ENCODE measurements around the gene EPN2. TPM values are rescaled to one million over a fixed set of nuclear protein-coding genes. Genes with fewer than 3 reads are reported as not detected.
"Not testable (repeated sequence)": the region's sequence is repeated elsewhere in the genome, so short reads cannot be mapped to it uniquely, and the experiment has no call there.

EPN2 gene
- total RNA-seq: 19.0 and 19.9 TPM in 2 replicates
- polyA plus RNA-seq: 35.9 and 48.2 TPM in 2 replicates

DNA sequence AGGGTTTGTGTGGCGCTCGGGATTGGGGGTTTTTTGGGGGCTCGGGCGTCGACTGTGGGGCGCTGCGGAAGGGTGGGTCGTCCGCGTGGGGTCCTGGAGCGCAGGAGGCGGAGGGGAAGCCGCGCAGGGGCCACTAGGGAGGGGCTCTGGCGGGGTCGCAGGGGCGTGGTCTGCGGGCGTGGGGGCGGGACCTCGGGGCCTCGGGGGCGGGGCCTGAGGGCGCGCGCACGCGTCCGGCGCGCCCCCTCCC is at the start of gene EPN2:
Gene EPN2 (plus strand): TSS at position 228 of the 250 bp plus-strand sequence. CDS start 45,754 bp downstream, outside the sequence.
- no CpG with 5 or more reads among the region's 31 CpGs for WGBS (ENCODE audit: low lambda C conversion rate, missing lambda C conversion rate)
- H3K9me3 ChIP-seq (ENCODE audit: low read depth); H3K36me3 ChIP-seq (replicated peaks; ENCODE audit: insufficient read depth, low read depth); H3K9me2 ChIP-seq (replicated peaks; ENCODE audit: insufficient read depth); H3K4me1 ChIP-seq (ENCODE audit: insufficient read depth); H4K20me1 ChIP-seq (ENCODE audit: insufficient read depth, poor library complexity, severe bottlenecking); H3K27me3 ChIP-seq: not testable (repeated sequence)
- peak within 1 kb of the TSS; percentile 93 for H3K27ac ChIP-seq
- DNase-seq (ENCODE audit: low spot score): peak; percentile 84
- H2AFZ ChIP-seq: peak within 1 kb of the TSS; percentile 97
- peak within 1 kb of the TSS; percentile 99 for H3K4me3 ChIP-seq
- H3K79me2 ChIP-seq: peaks cover 47% of the 10 kb centered on the region
- peak within 1 kb of the TSS; percentile 93 for H3K4me2 ChIP-seq

DNA sequence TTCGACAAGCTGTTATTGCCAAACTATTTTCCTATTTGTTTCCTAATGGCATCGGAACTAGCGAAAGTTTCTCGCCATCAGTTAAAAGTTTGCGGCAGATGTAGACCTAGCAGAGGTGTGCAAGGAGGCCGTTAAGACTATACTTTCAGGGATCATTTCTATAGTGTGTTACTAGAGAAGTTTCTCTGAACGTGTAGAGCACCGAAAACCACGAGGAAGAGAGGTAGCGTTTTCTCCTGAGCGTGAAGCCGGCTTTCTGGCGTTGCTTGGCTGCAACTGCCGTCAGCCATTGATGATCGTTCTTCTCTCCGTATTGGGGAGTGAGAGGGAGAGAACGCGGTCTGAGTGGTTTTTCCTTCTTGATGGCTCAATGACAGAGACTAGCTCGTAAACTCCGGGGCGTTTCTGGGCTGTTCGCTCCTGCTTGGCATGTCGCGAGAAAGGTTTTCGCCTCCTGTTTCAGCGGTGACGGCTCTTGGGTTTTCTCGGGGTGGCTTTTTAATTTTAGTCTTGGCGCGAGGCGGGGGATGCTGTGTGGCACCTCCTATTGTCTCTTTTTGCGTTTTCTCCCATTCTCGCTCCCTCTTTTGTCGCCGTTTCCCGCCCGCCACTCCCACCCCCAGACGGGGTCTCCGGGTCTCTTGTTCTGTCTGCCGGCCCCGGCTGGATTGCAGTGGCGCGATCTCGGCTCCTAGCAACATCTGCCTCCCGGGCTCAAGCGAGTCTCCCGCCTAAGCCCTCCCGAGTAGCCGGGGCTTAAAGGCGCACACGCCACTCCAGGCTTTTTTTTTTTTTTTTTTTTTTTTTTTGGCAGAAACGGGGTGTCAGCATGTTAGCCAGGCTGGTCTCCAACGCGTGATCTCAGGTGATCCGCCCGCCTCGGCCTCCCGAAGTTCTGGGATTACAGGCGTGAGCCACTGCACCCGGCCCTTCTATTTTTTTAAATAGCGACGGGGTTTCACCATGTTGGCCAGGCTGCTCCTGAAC is 49.0 kb upstream of the EPN2 start:
- not testable (repeated sequence) for H3K4me1 ChIP-seq (ENCODE audit: insufficient read depth); H3K79me2 ChIP-seq; H3K9me2 ChIP-seq (replicated peaks; ENCODE audit: insufficient read depth); H3K9me3 ChIP-seq (ENCODE audit: low read depth); H3K4me2 ChIP-seq; DNase-seq (ENCODE audit: low spot score); H2AFZ ChIP-seq; H3K36me3 ChIP-seq (replicated peaks; ENCODE audit: insufficient read depth, low read depth); H3K4me3 ChIP-seq; H3K27me3 ChIP-seq; H3K27ac ChIP-seq; H4K20me1 ChIP-seq (ENCODE audit: insufficient read depth, poor library complexity, severe bottlenecking)
- under 1% methylated on average over 11 of the region's 62 CpGs for WGBS (ENCODE audit: low lambda C conversion rate, missing lambda C conversion rate)

DNA sequence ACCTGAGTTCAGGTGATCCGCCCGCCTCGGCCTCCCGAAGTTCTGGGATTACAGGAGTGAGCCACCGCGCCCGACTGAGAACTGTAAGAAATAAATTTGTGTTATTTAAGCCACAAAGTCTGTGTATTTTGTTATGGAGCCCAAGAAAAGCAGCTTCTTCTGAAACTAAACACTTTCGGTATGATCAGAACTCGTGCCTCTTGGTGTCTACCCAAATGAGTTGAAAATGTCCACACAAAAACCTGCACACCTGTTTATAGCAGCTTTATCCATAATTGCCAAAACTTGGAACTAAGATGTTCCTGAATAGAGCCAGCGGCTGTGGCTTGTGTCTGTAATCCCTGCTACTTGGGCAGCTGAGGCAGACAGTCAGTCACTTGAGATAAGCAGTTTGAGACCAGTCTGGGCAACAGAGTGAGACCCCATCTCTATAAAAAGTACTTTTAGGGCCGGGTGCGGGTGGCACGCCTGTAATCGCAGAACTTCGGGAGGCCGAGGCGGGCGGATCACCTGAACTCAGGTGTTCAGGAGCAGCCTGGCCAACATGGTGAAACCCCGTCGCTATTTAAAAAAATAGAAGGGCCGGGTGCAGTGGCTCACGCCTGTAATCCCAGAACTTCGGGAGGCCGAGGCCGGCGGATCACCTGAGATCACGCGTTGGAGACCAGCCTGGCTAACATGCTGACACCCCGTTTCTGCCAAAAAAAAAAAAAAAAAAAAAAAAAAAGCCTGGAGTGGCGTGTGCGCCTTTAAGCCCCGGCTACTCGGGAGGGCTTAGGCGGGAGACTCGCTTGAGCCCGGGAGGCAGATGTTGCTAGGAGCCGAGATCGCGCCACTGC is 48.1 kb upstream of the EPN2 start:
- WGBS (ENCODE audit: low lambda C conversion rate, missing lambda C conversion rate): no CpG with 5 or more reads among the region's 39 CpGs
- not testable (repeated sequence) for H3K27ac ChIP-seq; H3K4me1 ChIP-seq (ENCODE audit: insufficient read depth); H2AFZ ChIP-seq; H3K9me2 ChIP-seq (replicated peaks; ENCODE audit: insufficient read depth); H3K4me3 ChIP-seq; DNase-seq (ENCODE audit: low spot score); H3K36me3 ChIP-seq (replicated peaks; ENCODE audit: insufficient read depth, low read depth); H3K27me3 ChIP-seq; H3K79me2 ChIP-seq; H3K4me2 ChIP-seq; H3K9me3 ChIP-seq (ENCODE audit: low read depth); H4K20me1 ChIP-seq (ENCODE audit: insufficient read depth, poor library complexity, severe bottlenecking)

DNA sequence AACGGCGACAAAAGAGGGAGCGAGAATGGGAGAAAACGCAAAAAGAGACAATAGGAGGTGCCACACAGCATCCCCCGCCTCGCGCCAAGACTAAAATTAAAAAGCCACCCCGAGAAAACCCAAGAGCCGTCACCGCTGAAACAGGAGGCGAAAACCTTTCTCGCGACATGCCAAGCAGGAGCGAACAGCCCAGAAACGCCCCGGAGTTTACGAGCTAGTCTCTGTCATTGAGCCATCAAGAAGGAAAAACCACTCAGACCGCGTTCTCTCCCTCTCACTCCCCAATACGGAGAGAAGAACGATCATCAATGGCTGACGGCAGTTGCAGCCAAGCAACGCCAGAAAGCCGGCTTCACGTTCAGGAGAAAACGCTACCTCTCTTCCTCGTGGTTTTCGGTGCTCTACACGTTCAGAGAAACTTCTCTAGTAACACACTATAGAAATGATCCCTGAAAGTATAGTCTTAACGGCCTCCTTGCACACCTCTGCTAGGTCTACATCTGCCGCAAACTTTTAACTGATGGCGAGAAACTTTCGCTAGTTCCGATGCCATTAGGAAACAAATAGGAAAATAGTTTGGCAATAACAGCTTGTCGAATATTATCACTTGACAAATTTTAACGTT is 47.3 kb upstream of the EPN2 start:
- H3K4me3 ChIP-seq; H3K79me2 ChIP-seq; H3K36me3 ChIP-seq (replicated peaks; ENCODE audit: insufficient read depth, low read depth); H3K4me1 ChIP-seq (ENCODE audit: insufficient read depth); H3K27me3 ChIP-seq; H2AFZ ChIP-seq; DNase-seq (ENCODE audit: low spot score); H4K20me1 ChIP-seq (ENCODE audit: insufficient read depth, poor library complexity, severe bottlenecking); H3K4me2 ChIP-seq; H3K9me2 ChIP-seq (replicated peaks; ENCODE audit: insufficient read depth); H3K27ac ChIP-seq; H3K9me3 ChIP-seq (ENCODE audit: low read depth): not testable (repeated sequence)
- WGBS (ENCODE audit: low lambda C conversion rate, missing lambda C conversion rate): no CpG with 5 or more reads among the region's 36 CpGs

DNA sequence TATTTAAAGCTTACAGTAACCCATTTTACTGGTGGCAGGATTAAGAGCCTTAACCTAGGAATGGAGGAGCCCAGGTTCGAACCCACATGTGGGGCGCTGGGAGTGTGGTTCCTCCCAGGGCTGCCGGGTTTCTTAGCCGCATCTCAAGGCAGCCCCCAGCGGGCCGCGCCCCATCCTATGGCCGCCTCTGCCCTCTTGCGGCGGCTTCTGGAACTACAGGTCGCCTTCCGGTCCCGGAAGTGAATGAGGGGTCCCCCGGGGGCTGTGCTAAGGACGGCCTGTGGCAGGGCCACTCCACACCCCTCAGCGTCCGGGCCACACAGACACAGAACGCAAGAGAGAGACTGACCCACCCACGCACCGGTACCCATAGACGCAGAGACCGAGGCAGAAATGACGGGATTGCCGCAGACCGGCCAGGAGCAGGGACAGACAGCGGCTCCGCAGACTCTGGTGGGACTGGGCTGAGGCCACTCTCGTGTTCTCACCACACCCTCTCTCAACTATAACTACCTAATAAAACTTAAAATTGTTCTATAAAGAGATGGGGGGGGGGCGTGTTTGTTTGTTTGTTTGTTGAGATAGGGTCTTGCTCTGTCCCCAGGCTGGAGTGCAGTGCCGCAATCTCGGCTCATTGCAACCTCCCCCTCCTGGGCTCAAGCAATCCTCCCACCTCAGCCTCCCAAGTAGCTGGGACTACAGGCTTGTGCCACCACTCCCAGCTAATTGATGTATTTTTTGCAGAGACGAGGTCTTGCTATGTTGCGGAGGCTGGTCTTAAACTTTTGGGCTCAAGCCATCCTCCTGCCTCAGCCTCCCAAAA is 40.6 kb upstream of the EPN2 start:
- not testable (repeated sequence) for H3K4me1 ChIP-seq (ENCODE audit: insufficient read depth); H3K4me3 ChIP-seq; H3K79me2 ChIP-seq; DNase-seq (ENCODE audit: low spot score); H3K9me2 ChIP-seq (replicated peaks; ENCODE audit: insufficient read depth); H3K27ac ChIP-seq; H4K20me1 ChIP-seq (ENCODE audit: insufficient read depth, poor library complexity, severe bottlenecking); H3K27me3 ChIP-seq; H3K36me3 ChIP-seq (replicated peaks; ENCODE audit: insufficient read depth, low read depth); H2AFZ ChIP-seq; H3K9me3 ChIP-seq (ENCODE audit: low read depth)
- WGBS (ENCODE audit: low lambda C conversion rate, missing lambda C conversion rate): 20% methylated on average over 12 of the region's 33 CpGs
- H3K4me2 ChIP-seq: peak overlapping the region; percentile 60

DNA sequence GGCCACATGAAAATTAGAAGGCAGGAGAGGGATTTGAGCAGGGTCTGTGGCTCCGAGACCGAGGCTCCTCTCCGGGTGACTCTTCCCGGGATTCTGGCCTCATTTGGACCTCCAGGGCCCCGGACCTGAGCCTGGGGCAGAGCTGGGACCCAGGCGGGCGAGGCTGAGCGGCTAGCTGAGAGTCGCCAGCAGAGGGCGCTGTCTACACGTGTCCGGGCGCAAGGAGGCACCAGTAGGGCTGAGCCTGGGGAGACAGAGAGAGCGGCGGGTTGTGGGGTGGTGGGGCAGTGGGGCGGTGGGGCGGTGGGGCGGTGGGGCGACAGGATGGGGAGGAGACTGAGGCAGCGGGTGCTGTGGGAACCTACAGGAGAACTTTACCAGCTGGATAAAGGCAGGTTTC is 34.7 kb upstream of the EPN2 start:
- not testable (repeated sequence) for H3K9me3 ChIP-seq (ENCODE audit: low read depth); H3K4me1 ChIP-seq (ENCODE audit: insufficient read depth)

DNA sequence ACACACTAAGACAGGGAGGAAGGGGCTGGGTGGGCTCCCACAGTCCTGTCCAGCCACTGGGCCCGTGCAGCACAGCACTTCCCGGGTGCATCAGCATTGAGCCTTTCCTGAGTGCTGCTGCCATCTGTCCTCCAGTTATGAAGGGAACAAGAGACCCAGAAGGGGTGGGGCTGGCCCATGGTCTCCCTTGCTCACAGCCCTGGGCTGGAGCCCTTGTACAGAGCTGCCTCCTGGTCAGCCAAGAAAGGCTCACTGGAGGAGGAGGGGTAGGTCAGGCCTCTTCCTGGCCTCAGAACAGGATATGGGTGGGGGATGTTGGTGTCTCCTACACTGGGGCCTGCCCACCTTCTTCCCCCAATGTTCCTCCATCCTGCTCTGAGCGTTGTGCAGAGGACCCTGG is 33.7 kb upstream of the EPN2 start:
- not testable (repeated sequence) for H3K36me3 ChIP-seq (replicated peaks; ENCODE audit: insufficient read depth, low read depth); H3K4me3 ChIP-seq; H2AFZ ChIP-seq; H3K9me2 ChIP-seq (replicated peaks; ENCODE audit: insufficient read depth); H3K27ac ChIP-seq; H4K20me1 ChIP-seq (ENCODE audit: insufficient read depth, poor library complexity, severe bottlenecking); H3K4me2 ChIP-seq; H3K4me1 ChIP-seq (ENCODE audit: insufficient read depth); H3K9me3 ChIP-seq (ENCODE audit: low read depth); H3K79me2 ChIP-seq; H3K27me3 ChIP-seq; DNase-seq (ENCODE audit: low spot score)
- WGBS (ENCODE audit: low lambda C conversion rate, missing lambda C conversion rate): no CpG with 5 or more reads among the region's 3 CpGs

More for the DNA sequence above, 34.7 kb upstream of the EPN2 start:
- H3K9me2 ChIP-seq (replicated peaks; ENCODE audit: insufficient read depth); H3K36me3 ChIP-seq (replicated peaks; ENCODE audit: insufficient read depth, low read depth); H4K20me1 ChIP-seq (ENCODE audit: insufficient read depth, poor library complexity, severe bottlenecking); H2AFZ ChIP-seq; DNase-seq (ENCODE audit: low spot score); H3K4me3 ChIP-seq; H3K27ac ChIP-seq; H3K79me2 ChIP-seq; H3K4me2 ChIP-seq; H3K27me3 ChIP-seq: not testable (repeated sequence)
- WGBS (ENCODE audit: low lambda C conversion rate, missing lambda C conversion rate): no CpG with 5 or more reads among the region's 20 CpGs

All from hepatocyte (in vitro differentiated cells).